Transverse colon (tissue), 4 donors: ENCODE measurements around the gene CDCA8. TPM values are rescaled to one million over a fixed set of nuclear protein-coding genes. Genes with fewer than 3 reads are reported as not detected.

Experiments used
- DNase-seq: peaks from one replicate; pipeline ENCODE4 v3.0.0-alpha.2; 2019
- H3K27ac ChIP-seq, 4 donors: fragments of 200-600 bp; sonication (generic); 2 replicates each; pipeline ENCODE4 v1.5.1; 2016 to 2018; ENCODE audit warnings: inconsistent platforms in 4 of 4
- H3K27me3 ChIP-seq: fragments of 200-600 bp; sonication (generic); 2 replicates; pipeline ENCODE4 v1.5.1; 2017; ENCODE audit warnings: inconsistent platforms
- H3K36me3 ChIP-seq, 4 donors: fragments of 200-600 bp; sonication (generic); 2 replicates each; pipeline ENCODE4 v1.5.1; 2017 to 2019; ENCODE audit warnings: inconsistent platforms in 4 of 4
- H3K4me1 ChIP-seq, 4 donors: fragments of 200-600 bp; sonication (generic); 2 replicates each; pipeline ENCODE4 v1.5.1; 2017 to 2020; ENCODE audit warnings: inconsistent platforms in 4 of 4
- H3K4me3 ChIP-seq, 4 donors: fragments of 200-600 bp; sonication (generic); 1 replicate in 1 of 4; 2 replicates in 3 of 4; pipeline versions ENCODE4 v1.5.1 to v1.6.1; 2017 to 2019; ENCODE audit warnings: inconsistent platforms in 4 of 4
- H3K9me3 ChIP-seq, 2 donors: fragments of 200-600 bp; sonication (generic); 2 replicates each; pipeline ENCODE4 v1.5.1; 2017 to 2019; ENCODE audit warnings: inconsistent platforms in 2 of 2
- CTCF ChIP-seq, 5 experiments: fragments of 200-600 bp in 3 of 5; fragments of 450-650 bp in 2 of 5; sonication (generic) in 3 of 5; IDR thresholded peaks; 1 replicate in 2 of 5; 2 replicates in 3 of 5; pipeline ENCODE4 v1.5.1; 2016 to 2017; ENCODE audit warnings: antibody characterized with exemption in 5 of 5, inconsistent platforms in 3 of 5, mild to moderate bottlenecking in 2 of 5, moderate library complexity in 1 of 5
- EP300 ChIP-seq: sonication (generic); formaldehyde crosslinking; IDR thresholded peaks from one replicate; pipeline ENCODE4 v1.6.1; 2017; ENCODE audit warnings: antibody characterized with exemption, low read depth
- POLR2A ChIP-seq: fragments of 450-650 bp; IDR thresholded peaks from one replicate; pipeline ENCODE4 v1.6.1; 2016; ENCODE audit warnings: antibody characterized with exemption, mild to moderate bottlenecking, moderate library complexity
- POLR2AphosphoS5 ChIP-seq, 3 donors: sonication (generic); formaldehyde crosslinking; IDR thresholded peaks; one replicate each; pipeline ENCODE4 v1.6.1; 2016; ENCODE audit warnings: antibody characterized with exemption in 3 of 3
- WGBS, 2 donors: methylation state at CpG; one replicate each; pipeline ENCODE4 v1.1.5; 2018; ENCODE audit warnings: low coverage in 1 of 2; 5-methylcytosine and 5-hydroxymethylcytosine counted together
- in situ Hi-C, 4 donors: fragments of 200-750 bp; cut with MboI; loops; one replicate each; pipeline versions ENCODE4 v1.15.0 to v1.15.1; 2017; ENCODE audit warnings: low sequenced_read_pairs in 3 of 4, low pct_ligation_motif_present in 1 of 4, low pct_unique_long_range_greater_than_20kb in 1 of 4
- intact Hi-C: fragments of 100-400 bp; cut with DNase I; formaldehyde crosslinking; loops from one replicate; pipeline ENCODE4 v1.15.1; 2023; ENCODE audit warnings: low total_unique reads
- total RNA-seq, 4 donors: library from RNA; depleted of rRNA; stranded (reverse); fragments of >200 nt; gene quantifications; one replicate each; pipeline ENCODE4 v1.1.0, GENCODE V29; 2016

Gene CDCA8
- total RNA-seq, 4 donors from 2014 or later, result 2.0 to 5.7 (median 2.1) TPM; not detected in 1

GRCh38 chr1:37651803-37652202 lies 40.5 kb upstream of the CDCA8 start:
- TF ChIP-seq POLR2A (no peak), EP300 (no peak), POLR2AphosphoS5 (IDR thresholded peaks at IDR 0.05) (no peak), CTCF (IDR thresholded peaks at IDR 0.05) (no peak)
- in situ Hi-C loops, result loop anchor here in 1 of 4 donors (25.0 kb wide), 1 partner anchor 215 kb away; no protein-coding TSS in a partner anchor
- Histone ChIP-seq H3K27me3 (no peaks in the 10 kb centered on the region), H3K36me3 (no peaks in the 10 kb centered on the region), H3K27ac (no peak overlapping the region), H3K9me3 (no peaks in the 10 kb centered on the region), H3K4me1 (no peaks in the 10 kb centered on the region), H3K4me3 (no peak overlapping the region)
- intact Hi-C loops, result no loop called here
- 80 to 81% methylated on average over 6 to 10 of the region's 10 CpGs for WGBS, 2 donors
- DNase-seq, result no peak

- Histone ChIP-seq H3K9me3 (no peaks in the 10 kb centered on the region), H3K4me1 (no peaks in the 10 kb centered on the region), H3K36me3 (no peaks in the 10 kb centered on the region), H3K27me3 (peaks cover 10% of the 10 kb centered on the region), H3K27ac (no peak overlapping the region), H3K4me3 (no peak overlapping the region)
- WGBS, 2 donors, result 94% methylated on average over 2 of the region's 2 CpGs; no CpG with 5 or more reads in 1 of the 2 donors
- intact Hi-C loops, result no loop called here
- TF ChIP-seq POLR2A, result no peak
- no peak for TF ChIP-seq EP300
- no peak for TF ChIP-seq POLR2AphosphoS5 (IDR thresholded peaks at IDR 0.05)
- TF ChIP-seq CTCF (IDR thresholded peaks at IDR 0.05), result no peak
- no peak for DNase-seq
- in situ Hi-C loops, result loop anchor here in 1 of 4 donors (25.0 kb wide), 1 partner anchor 216 kb away; no protein-coding TSS in a partner anchor
Measured at GRCh38 chr1:37652976-37653375, 39.3 kb upstream of the CDCA8 start.

- no peaks in the 10 kb centered on the region for H3K4me1 ChIP-seq
- no peaks in the 10 kb centered on the region for H3K36me3 ChIP-seq
- WGBS, 2 donors, result 66% methylated on average over 5 of the region's 5 CpGs; no CpG with 5 or more reads in 1 of the 2 donors
- no peak overlapping the region for H3K4me3 ChIP-seq
- in situ Hi-C loops (loop anchor here in 1 of 4 donors (25.0 kb wide), 1 partner anchor 217 kb away; no protein-coding TSS in a partner anchor), intact Hi-C loops (no loop called here)
- DNase-seq, result no peak
- H3K9me3 ChIP-seq, result no peaks in the 10 kb centered on the region
- H3K27ac ChIP-seq, result no peak overlapping the region
- TF ChIP-seq POLR2A, result no peak
- no peak for TF ChIP-seq POLR2AphosphoS5 (IDR thresholded peaks at IDR 0.05)
- no peak for TF ChIP-seq EP300
- TF ChIP-seq CTCF (IDR thresholded peaks at IDR 0.05), result no peak
- peaks cover 11% of the 10 kb centered on the region for H3K27me3 ChIP-seq
Measured at GRCh38 chr1:37653906-37654305, 38.4 kb upstream of the CDCA8 start.

GRCh38 chr1:37655274-37655673 lies 37.0 kb upstream of the CDCA8 start:
- Histone ChIP-seq H3K27ac (no peak overlapping the region), H3K4me3 (no peak overlapping the region), H3K27me3 (peaks cover 13% of the 10 kb centered on the region), H3K36me3 (no peaks in the 10 kb centered on the region), H3K9me3 (no peaks in the 10 kb centered on the region), H3K4me1 (no peaks in the 10 kb centered on the region)
- no peak for DNase-seq
- intact Hi-C loops (no loop called here), in situ Hi-C loops (loop anchor here in 1 of 4 donors (25.0 kb wide), 1 partner anchor 218 kb away; no protein-coding TSS in a partner anchor)
- TF ChIP-seq EP300, result no peak
- TF ChIP-seq CTCF (IDR thresholded peaks at IDR 0.05), result no peak
- no peak for TF ChIP-seq POLR2A
- no peak for TF ChIP-seq POLR2AphosphoS5 (IDR thresholded peaks at IDR 0.05)
